CD4-positive, alpha-beta memory T cell (primary cell): ENCODE data around the gene CYTH1. TPM values are rescaled to one million over a fixed set of nuclear protein-coding genes. Genes with fewer than 3 reads are reported as not detected.

Source experiments
- CTCF ChIA-PET: fragments of 350-600 bp; sonication (Branson Sonifier 250); formaldehyde crosslinking; loops from one replicate; lab custom pipeline; 2021; ENCODE audit warnings: inconsistent platforms; ENCODE audit not compliant: partially characterized antibody; lab: Charles Lee
- POLR2A ChIA-PET: fragments of 350-600 bp; sonication (Branson Sonifier 250); formaldehyde crosslinking; loops from one replicate; lab custom pipeline; 2021; ENCODE audit not compliant: partially characterized antibody; lab: Charles Lee
- DNase-seq, 5 donors: peaks; one replicate each; pipeline versions ENCODE4 v3.0.0 to v3.0.0-alpha.2; 2020 to 2022; ENCODE audit warnings: mixed read lengths in 1 of 5
- H3K27ac ChIP-seq: one replicate; pipeline ENCODE4 v1.7.0; 2013; ENCODE audit warnings: low read depth, low read length
- H3K27me3 ChIP-seq: 2 replicates; pipeline ENCODE4 v1.7.0; 2013; ENCODE audit warnings: mild to moderate bottlenecking, low read length, moderate library complexity; ENCODE audit not compliant: insufficient read depth
- H3K36me3 ChIP-seq: 2 replicates; pipeline ENCODE4 v1.7.0; 2013; ENCODE audit warnings: mild to moderate bottlenecking, low read length, moderate library complexity; ENCODE audit not compliant: insufficient read depth
- H3K4me1 ChIP-seq: 2 replicates; pipeline ENCODE4 v1.7.0; 2013; ENCODE audit warnings: mild to moderate bottlenecking, low read length, moderate library complexity; ENCODE audit not compliant: insufficient read depth
- H3K4me3 ChIP-seq, 2 donors: one replicate each; pipeline ENCODE4 v1.7.0; 2013; ENCODE audit warnings: low read length in 2 of 2, mild to moderate bottlenecking in 1 of 2
- H3K9me3 ChIP-seq, 2 donors: one replicate each; pipeline ENCODE4 v1.7.0; 2013; ENCODE audit warnings: low read length in 2 of 2, control low read depth in 1 of 2; ENCODE audit not compliant: control insufficient read depth in 1 of 2
- H3K27ac Mint-ChIP-seq, 7 donors: one replicate each; pipeline ENCODE4 v1.8.0; 2020 to 2021; ENCODE audit warnings: mixed read lengths in 7 of 7, mild to moderate bottlenecking in 6 of 7, inconsistent platforms in 3 of 7, moderate library complexity in 3 of 7
- H3K27me3 Mint-ChIP-seq, 2 donors: one replicate each; pipeline ENCODE4 v1.8.0; 2020 to 2021; ENCODE audit warnings: mixed read lengths in 2 of 2
- H3K36me3 Mint-ChIP-seq, 2 donors: one replicate each; pipeline ENCODE4 v1.8.0; 2020 to 2021; ENCODE audit warnings: mixed read lengths in 2 of 2, inconsistent platforms in 1 of 2, mild to moderate bottlenecking in 1 of 2
- H3K4me1 Mint-ChIP-seq, 4 donors: one replicate each; pipeline ENCODE4 v1.8.0; 2020 to 2021; ENCODE audit warnings: mixed read lengths in 4 of 4, mild to moderate bottlenecking in 1 of 4
- H3K4me3 Mint-ChIP-seq, 8 donors: one replicate each; pipeline ENCODE4 v1.8.0; 2020 to 2021; ENCODE audit warnings: mixed read lengths in 8 of 8, mild to moderate bottlenecking in 7 of 8, moderate library complexity in 6 of 8, inconsistent platforms in 3 of 8
- H3K9me3 Mint-ChIP-seq, 8 donors: one replicate each; pipeline ENCODE4 v1.8.0; 2020 to 2021; ENCODE audit warnings: mixed read lengths in 8 of 8, mild to moderate bottlenecking in 5 of 8, inconsistent platforms in 3 of 8, moderate library complexity in 1 of 8
- intact Hi-C: fragments of 100-400 bp; cut with micrococcal nuclease; formaldehyde crosslinking; loops from one replicate; pipeline ENCODE4 v1.15.1; 2023
- polyA plus RNA-seq, 2 donors: library from polyadenylated mRNA; unstranded; fragments of 300-500 nt; fragmentation: Illumina TruSeq; gene quantifications; one replicate each; pipeline ENCODE4 v1.2.3, GENCODE V29; 2021
- total RNA-seq, 2 experiments: library from RNA; stranded (reverse); gene quantifications; one replicate each; pipeline ENCODE4 v1.2.3, GENCODE V29; 2021

Gene CYTH1
- total and polyA plus RNA-seq, 4 experiments from 2014 or later: 271 to 390 (median 375) TPM

GRCh38 chr17:78719630-78720298, 62.3 kb downstream of the CYTH1 start:
- Histone ChIP-seq H3K9me3 (no peaks in the 10 kb centered on the region), H3K27ac (peak overlapping the region; percentile 33), H3K36me3 (no peaks in the 10 kb centered on the region), H3K27me3 (no peaks in the 10 kb centered on the region), H3K4me3 (no peak overlapping the region), H3K4me1 (peaks cover 100% of the 10 kb centered on the region)
- ChIA-PET CTCF (interaction anchor here (3.2 to 3.9 kb wide), 2 partner anchors 11 kb away, joined by 21 to 24 read pairs; no protein-coding TSS in a partner anchor), POLR2A (interaction anchor here (1.0 to 9.8 kb wide), 6 partner anchors 11 to 69 kb away, joined by 3 to 125 read pairs (median 6); no protein-coding TSS in a partner anchor)
- H3K9me3 Mint-ChIP-seq: peaks cover 0 to 7% (median 0%) of the 10 kb centered on the region in 8 donors
- no peaks in the 10 kb centered on the region for H3K27me3 Mint-ChIP-seq
- peaks cover 81 to 97% (median 92%) of the 10 kb centered on the region in 4 donors for H3K4me1 Mint-ChIP-seq
- DNase-seq: no peak
- H3K4me3 Mint-ChIP-seq: peak overlapping the region; percentile 63 to 87 (median 76)
- peaks cover 3 to 32% of the 10 kb centered on the region in 2 donors for H3K36me3 Mint-ChIP-seq
- H3K27ac Mint-ChIP-seq: peak overlapping the region; percentile 81 to 91 (median 86)
- intact Hi-C loops: loop anchor here (2.0 kb wide), 1 partner anchor 17 kb away; no protein-coding TSS in a partner anchor

- Histone ChIP-seq H3K4me3 (peak overlapping the region in 1 of 2 donors; percentile 1), H3K4me1 (peaks cover 100% of the 10 kb centered on the region), H3K27ac (peak overlapping the region; percentile 33), H3K36me3 (no peaks in the 10 kb centered on the region), H3K27me3 (no peaks in the 10 kb centered on the region), H3K9me3 (no peaks in the 10 kb centered on the region)
- peaks cover 6 to 28% of the 10 kb centered on the region in 2 donors for H3K36me3 Mint-ChIP-seq
- intact Hi-C loops: loop anchor here (2.0 kb wide), 1 partner anchor 18 kb away; no protein-coding TSS in a partner anchor
- POLR2A ChIA-PET: interaction anchor here (0.9 to 3.5 kb wide), 9 partner anchors 10 to 101 kb away, joined by 3 to 15 read pairs (median 4); no protein-coding TSS in a partner anchor
- H3K27ac Mint-ChIP-seq: peak overlapping the region; percentile 73 to 91 (median 86)
- H3K4me3 Mint-ChIP-seq: peak overlapping the region in 7 of 8 donors; percentile 70 to 87 (median 77)
- no peaks in the 10 kb centered on the region for H3K27me3 Mint-ChIP-seq
- CTCF ChIA-PET: interaction anchor here (0.6 to 3.2 kb wide), 6 partner anchors 10 to 1319 kb away, joined by 3 to 21 read pairs (median 6); no protein-coding TSS in a partner anchor
- peaks cover 0 to 6% (median 0%) of the 10 kb centered on the region in 8 donors for H3K9me3 Mint-ChIP-seq
- H3K4me1 Mint-ChIP-seq: peaks cover 79 to 95% (median 88%) of the 10 kb centered on the region in 4 donors
- DNase-seq: no peak
Measured at GRCh38 chr17:78718575-78719208, 63.4 kb downstream of the CYTH1 start.

- H3K27me3 Mint-ChIP-seq: no peaks in the 10 kb centered on the region
- H3K9me3 Mint-ChIP-seq: peaks cover 0 to 6% (median 0%) of the 10 kb centered on the region in 8 donors
- no peaks in the 10 kb centered on the region for H3K9me3 ChIP-seq
- H3K4me3 Mint-ChIP-seq: peak overlapping the region; percentile 56 to 87 (median 76)
- peak overlapping the region in 1 of 2 donors; percentile 25 for H3K4me3 ChIP-seq
- intact Hi-C loops: loop anchor here (1.0 kb wide), 1 partner anchor 9 kb away; no protein-coding TSS in a partner anchor
- H3K36me3 ChIP-seq: no peaks in the 10 kb centered on the region
- ChIA-PET POLR2A (interaction anchor here (0.7 to 3.7 kb wide), 12 partner anchors 8 to 123 kb away, joined by 3 to 20 read pairs (median 4); partner anchors contain the start of gene USP36), CTCF (interaction anchor here (1.2 to 3.2 kb wide), 7 partner anchors 9 to 82 kb away, joined by 3 to 21 read pairs (median 4); no protein-coding TSS in a partner anchor)
- peaks cover 3 to 21% of the 10 kb centered on the region in 2 donors for H3K36me3 Mint-ChIP-seq
- H3K4me1 ChIP-seq: peaks cover 99% of the 10 kb centered on the region
- H3K27me3 ChIP-seq: no peaks in the 10 kb centered on the region
- no peak for DNase-seq
- peak overlapping the region; percentile 33 for H3K27ac ChIP-seq
- peak overlapping the region; percentile 73 to 92 (median 89) for H3K27ac Mint-ChIP-seq
- peaks cover 75 to 95% (median 86%) of the 10 kb centered on the region in 4 donors for H3K4me1 Mint-ChIP-seq
Measured at GRCh38 chr17:78717431-78717980, 64.6 kb downstream of the CYTH1 start.

GRCh38 chr17:78716814-78717393, 65.2 kb downstream of the CYTH1 start:
- Histone ChIP-seq H3K27me3 (no peaks in the 10 kb centered on the region), H3K9me3 (no peaks in the 10 kb centered on the region), H3K4me1 (peaks cover 98% of the 10 kb centered on the region), H3K4me3 (no peak overlapping the region), H3K36me3 (no peaks in the 10 kb centered on the region), H3K27ac (no peak overlapping the region)
- H3K9me3 Mint-ChIP-seq: peaks cover 0 to 6% (median 0%) of the 10 kb centered on the region in 8 donors
- H3K4me1 Mint-ChIP-seq: peaks cover 73 to 95% (median 85%) of the 10 kb centered on the region in 4 donors
- no peaks in the 10 kb centered on the region for H3K27me3 Mint-ChIP-seq
- DNase-seq: peak in 2 of 5 donors; percentile 29 to 55
- peaks cover 3 to 21% of the 10 kb centered on the region in 2 donors for H3K36me3 Mint-ChIP-seq
- H3K4me3 Mint-ChIP-seq: peak overlapping the region; percentile 56 to 87 (median 76)
- peak overlapping the region; percentile 38 to 92 (median 89) for H3K27ac Mint-ChIP-seq
- intact Hi-C loops: loop anchor here (1.0 kb wide), 1 partner anchor 9 kb away; no protein-coding TSS in a partner anchor
- ChIA-PET CTCF (interaction anchor here (1.2 to 3.2 kb wide), 6 partner anchors 8 to 52 kb away, joined by 3 to 21 read pairs (median 4); no protein-coding TSS in a partner anchor), POLR2A (interaction anchor here (0.7 to 3.7 kb wide), 12 partner anchors 8 to 123 kb away, joined by 3 to 20 read pairs (median 5); partner anchors contain the start of gene USP36)

DNA sequence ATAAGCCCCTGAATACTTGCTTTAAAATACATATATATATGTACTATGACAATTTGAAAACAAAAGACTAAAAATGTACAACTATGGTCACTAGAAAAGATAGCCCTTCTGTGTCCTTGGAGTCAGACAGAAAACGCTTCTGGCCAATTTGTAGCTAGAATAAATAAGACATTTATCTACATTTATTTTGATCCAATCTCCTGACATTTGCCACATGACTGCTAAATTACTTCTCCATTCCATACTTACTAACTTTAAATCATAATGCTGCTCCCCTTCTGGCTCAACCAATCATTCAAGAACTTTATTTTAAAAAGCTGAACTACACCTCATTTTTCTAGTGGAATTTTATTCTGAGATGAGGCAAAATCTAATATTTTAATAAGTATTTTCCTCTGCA, 65.8 kb downstream of the CYTH1 start:
- Histone ChIP-seq H3K27me3 (no peaks in the 10 kb centered on the region), H3K27ac (peak overlapping the region; percentile 29), H3K36me3 (no peaks in the 10 kb centered on the region), H3K9me3 (no peaks in the 10 kb centered on the region), H3K4me1 (peaks cover 98% of the 10 kb centered on the region), H3K4me3 (no peak overlapping the region)
- intact Hi-C loops: no loop called here
- peak overlapping the region; percentile 39 to 87 (median 76) for H3K4me3 Mint-ChIP-seq
- no peak for DNase-seq
- ChIA-PET CTCF (interaction anchor here (1.0 to 3.2 kb wide), 7 partner anchors 8 to 84 kb away, joined by 3 to 21 read pairs (median 4); no protein-coding TSS in a partner anchor), POLR2A (interaction anchor here (1.1 to 3.7 kb wide), 9 partner anchors 10 to 103 kb away, joined by 3 to 20 read pairs (median 7); no protein-coding TSS in a partner anchor)
- no peaks in the 10 kb centered on the region for H3K27me3 Mint-ChIP-seq
- peaks cover 73 to 95% (median 85%) of the 10 kb centered on the region in 4 donors for H3K4me1 Mint-ChIP-seq
- H3K36me3 Mint-ChIP-seq: peaks cover 3 to 23% of the 10 kb centered on the region in 2 donors
- peaks cover 0 to 2% (median 0%) of the 10 kb centered on the region in 8 donors for H3K9me3 Mint-ChIP-seq
- peak overlapping the region; percentile 38 to 93 (median 90) for H3K27ac Mint-ChIP-seq

DNA sequence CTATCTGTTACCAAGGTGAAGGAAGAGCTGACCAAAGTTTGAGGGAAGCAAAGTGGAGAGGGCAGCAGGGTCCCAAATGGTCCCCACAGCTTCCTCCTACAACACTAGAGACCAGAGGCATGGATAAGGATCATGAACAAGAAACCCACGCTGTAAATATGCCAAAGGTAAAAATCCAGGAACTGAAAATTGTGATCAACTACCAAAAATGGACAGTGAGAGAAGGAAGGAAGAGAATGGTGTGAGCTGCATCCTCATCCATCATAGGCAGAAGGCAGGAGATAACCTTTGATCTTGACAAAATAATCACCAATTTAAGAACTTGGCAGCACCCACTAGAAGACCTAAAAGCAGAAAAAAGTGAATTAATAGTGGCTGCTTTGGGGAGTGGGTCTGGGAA, 66.2 kb downstream of the CYTH1 start:
- H3K9me3 Mint-ChIP-seq: peaks cover 0 to 2% (median 0%) of the 10 kb centered on the region in 8 donors
- Histone ChIP-seq H3K27ac (peak overlapping the region; percentile 29), H3K9me3 (no peaks in the 10 kb centered on the region), H3K36me3 (no peaks in the 10 kb centered on the region), H3K4me1 (peaks cover 96% of the 10 kb centered on the region), H3K4me3 (peak overlapping the region in 1 of 2 donors; percentile 33), H3K27me3 (no peaks in the 10 kb centered on the region)
- H3K27ac Mint-ChIP-seq: peak overlapping the region; percentile 58 to 96 (median 90)
- no peaks in the 10 kb centered on the region for H3K27me3 Mint-ChIP-seq
- peaks cover 3 to 23% of the 10 kb centered on the region in 2 donors for H3K36me3 Mint-ChIP-seq
- H3K4me1 Mint-ChIP-seq: peaks cover 72 to 93% (median 83%) of the 10 kb centered on the region in 4 donors
- CTCF ChIA-PET: interaction anchor here (1.0 to 2.8 kb wide), 5 partner anchors 19 to 85 kb away, joined by 3 to 10 read pairs (median 4); no protein-coding TSS in a partner anchor
- POLR2A ChIA-PET: interaction anchor here (1.0 to 3.7 kb wide), 10 partner anchors 10 to 103 kb away, joined by 3 to 20 read pairs (median 6); no protein-coding TSS in a partner anchor
- DNase-seq: no peak
- H3K4me3 Mint-ChIP-seq: peak overlapping the region; percentile 39 to 87 (median 79)
- intact Hi-C loops: no loop called here
